GM12872 (cell line): ENCODE results near the gene CA5A.

ENCODE experiments used
- TF ChIP-seq, protein P1 (sequence below): IDR thresholded peaks from 3 replicates; pipeline ENCODE4 v1.5.1; 2011; ENCODE audit warnings: low read depth, mild to moderate bottlenecking, low read length, moderate library complexity; ENCODE audit not compliant: insufficient read depth

CA5A gene

DNA sequence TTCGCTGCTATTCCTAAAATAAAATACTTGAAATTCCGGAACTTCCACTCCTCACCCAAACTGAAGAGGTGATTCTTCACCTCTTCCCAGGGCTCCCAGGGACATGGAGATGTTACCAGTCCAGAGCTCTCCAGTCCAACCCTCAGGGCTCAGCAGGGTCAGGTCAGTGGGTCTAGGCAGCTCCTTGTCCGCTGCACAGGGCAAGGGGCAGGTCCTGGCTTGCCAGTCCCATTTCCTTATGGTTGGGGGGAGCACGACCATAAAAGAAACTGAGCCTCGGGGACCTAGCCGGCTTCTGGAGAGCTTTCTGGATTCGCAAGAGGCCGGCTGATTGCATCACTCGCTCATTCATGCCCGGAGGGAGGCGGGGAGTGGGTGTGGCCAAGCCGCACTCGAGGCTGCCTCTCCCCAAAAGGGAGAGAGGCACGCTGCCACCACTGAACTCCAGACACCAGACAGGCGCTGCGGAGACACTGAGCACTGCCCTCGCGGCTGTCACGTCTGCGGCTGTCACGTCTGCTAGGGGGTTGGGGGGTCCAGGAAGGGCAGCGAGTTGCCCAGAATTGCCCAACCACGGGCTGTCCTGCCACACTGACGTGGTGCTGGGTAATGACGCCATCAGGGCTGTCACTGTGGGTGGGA is 82.8 kb downstream of the CA5A start:
- TF ChIP-seq, protein P1, sequence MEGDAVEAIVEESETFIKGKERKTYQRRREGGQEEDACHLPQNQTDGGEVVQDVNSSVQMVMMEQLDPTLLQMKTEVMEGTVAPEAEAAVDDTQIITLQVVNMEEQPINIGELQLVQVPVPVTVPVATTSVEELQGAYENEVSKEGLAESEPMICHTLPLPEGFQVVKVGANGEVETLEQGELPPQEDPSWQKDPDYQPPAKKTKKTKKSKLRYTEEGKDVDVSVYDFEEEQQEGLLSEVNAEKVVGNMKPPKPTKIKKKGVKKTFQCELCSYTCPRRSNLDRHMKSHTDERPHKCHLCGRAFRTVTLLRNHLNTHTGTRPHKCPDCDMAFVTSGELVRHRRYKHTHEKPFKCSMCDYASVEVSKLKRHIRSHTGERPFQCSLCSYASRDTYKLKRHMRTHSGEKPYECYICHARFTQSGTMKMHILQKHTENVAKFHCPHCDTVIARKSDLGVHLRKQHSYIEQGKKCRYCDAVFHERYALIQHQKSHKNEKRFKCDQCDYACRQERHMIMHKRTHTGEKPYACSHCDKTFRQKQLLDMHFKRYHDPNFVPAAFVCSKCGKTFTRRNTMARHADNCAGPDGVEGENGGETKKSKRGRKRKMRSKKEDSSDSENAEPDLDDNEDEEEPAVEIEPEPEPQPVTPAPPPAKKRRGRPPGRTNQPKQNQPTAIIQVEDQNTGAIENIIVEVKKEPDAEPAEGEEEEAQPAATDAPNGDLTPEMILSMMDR, result no peak

DNA sequence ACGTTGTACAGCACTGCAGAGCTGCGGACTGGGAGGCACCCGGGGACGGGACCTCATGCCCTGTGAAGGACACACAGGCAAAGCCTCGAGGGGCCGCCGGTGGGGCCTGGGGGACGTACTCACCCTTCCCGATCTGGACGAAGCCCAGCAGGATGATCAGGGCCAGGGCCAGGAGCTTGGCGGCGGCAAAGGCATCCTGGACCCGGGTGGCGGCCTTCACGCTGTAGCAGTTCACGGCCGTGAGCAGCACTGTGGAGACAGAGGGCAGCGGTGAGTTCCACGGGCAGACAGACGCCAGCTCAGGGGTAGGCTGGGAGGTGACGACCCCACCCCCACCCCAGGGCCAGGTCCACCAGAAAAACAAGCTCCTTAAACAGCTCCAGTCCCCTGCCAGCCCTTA is 84.7 kb downstream of the CA5A start:
- TF ChIP-seq, protein P1, result no peak

DNA sequence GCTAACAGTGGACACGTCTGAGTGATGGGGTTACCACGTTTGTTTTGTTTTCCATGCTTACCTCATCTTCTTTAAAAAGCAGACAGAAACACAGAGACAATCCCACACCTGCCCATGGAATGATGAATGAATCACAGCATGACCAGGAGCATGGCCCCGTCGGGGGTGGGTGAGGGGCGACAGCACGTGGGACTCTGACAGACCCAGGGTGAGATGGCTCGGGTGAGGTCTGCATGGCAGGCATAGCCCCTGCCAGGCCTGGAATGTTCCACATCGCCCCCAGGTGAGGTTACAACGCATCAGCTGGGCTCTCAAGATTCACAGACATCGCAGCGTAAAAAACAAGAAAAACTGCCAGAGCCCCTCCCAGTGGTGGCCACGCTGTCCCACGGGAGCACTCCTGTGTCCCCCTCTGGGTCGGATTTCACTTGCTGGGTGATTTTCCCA is 85.2 kb downstream of the CA5A start:
- TF ChIP-seq, protein P1, result 0 out of 3 replicates have a peak, but pooled peaks have one; percentile 3

DNA sequence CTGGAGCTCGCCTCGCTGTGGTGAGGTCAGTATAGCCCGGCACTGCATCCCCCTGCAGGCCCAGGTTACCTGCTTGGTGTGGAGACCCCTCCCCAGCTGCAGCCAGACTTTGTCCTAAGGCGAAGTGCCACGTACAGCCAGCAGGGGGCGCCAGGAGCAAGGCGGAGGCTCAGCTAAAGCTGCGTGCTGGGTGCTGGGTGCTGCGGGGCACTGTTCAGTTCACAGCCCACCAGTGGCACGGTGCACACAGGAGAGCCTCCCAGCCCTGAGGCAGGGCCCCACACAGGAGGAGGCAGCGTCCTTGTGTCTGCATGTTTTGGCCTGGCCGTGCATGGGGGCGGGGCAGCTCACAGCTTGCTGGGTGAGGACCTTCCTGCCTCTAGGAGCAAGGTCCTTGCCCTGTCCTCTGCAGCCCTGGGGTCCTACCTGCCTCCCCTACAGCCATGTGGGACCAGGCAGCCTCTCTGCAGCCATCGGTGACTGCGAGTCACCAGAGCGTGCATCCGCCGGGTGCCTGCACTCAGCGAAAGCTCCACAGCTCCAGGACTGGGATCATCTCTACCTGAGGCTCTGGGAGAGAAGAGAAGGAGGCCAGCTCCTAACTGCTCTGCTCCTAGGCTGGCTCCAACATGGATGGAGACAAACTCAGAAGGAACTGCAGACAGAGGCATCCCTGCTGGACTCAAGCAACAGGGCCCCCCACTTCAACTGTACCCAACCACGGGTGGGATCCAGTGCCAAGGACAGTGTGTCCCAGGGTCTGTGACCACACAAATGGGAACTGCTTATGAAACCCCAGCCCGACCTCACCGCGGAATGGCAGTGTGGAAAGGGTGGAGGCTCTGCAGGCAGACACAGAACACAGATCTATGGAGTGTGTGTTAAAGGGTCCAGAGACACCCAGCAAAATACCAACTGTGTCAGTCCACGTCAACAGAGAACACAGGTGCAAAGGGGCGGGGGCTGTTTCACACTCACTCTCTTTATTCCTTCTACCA is 86.0 kb downstream of the CA5A start:
- TF ChIP-seq, protein P1, result peak; percentile 97

DNA sequence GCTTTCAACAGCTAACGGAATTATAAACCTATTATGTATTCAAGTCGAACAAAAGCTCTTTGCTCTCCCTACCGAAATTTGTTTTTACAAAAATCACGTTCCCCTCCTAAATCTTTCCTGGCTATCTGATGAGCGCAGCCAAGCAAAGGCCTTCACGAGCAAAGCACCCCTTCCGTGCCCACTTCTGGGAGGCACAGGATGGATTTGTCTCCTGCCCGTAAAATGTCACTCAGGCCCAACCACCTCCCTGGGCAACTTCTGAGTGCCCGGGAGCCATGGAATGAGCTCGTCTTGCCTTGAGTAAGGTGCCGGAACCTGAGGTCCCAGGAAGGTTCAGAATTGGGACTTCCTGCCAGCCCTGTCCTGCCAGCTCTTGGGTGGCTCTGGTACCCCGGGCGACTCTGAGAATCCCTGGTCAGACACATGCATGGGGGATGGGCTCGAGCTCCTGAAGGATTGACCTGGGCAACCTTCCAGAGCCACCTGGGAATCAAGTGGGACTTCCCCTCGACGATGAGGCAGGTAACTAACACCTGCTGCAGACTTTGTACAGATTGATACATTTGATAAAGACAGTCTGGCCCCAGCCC is 86.8 kb downstream of the CA5A start:
- TF ChIP-seq, protein P1, result no peak

DNA sequence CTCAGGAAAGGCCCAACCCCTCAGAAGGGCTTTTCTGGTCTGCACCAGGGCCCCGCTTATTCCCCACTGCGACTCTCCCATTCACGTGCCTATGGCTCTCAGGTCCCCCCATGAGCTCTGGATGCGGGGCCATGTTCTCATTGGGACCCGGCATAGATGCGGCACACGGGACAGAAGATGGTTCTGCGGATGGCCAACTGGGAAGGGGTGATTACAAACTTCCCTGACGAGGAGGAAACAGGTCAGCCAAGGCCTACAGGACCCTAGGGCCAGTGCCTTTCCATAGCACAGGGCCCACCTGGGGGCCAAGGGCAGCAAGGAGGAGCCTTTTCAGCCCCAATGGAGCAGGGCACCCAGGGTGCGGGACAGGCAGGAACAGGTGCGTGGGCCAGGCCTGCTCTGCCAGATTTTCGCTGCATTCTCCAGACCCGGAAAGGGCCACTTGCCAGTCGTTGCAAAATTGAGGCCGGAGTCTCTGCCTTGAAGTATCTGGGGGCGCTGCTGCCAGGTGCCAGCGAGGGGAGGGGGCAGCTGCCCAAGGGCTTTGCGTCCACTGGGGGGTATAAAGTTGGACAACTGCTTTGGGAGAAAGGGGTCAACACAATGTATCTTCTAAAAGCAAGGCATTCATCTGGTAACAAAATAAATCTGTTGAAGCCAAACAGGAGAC is 87.5 kb downstream of the CA5A start:
- TF ChIP-seq, protein P1, result no peak
